ENCODE data around the gene LY6G6F.
A peak's percentile ranks its signal among the peaks of the same experiment; 100 is the strongest.

The LY6G6F gene

GRCh38 chr6:31676904-31677303 lies 29.8 kb upstream of the LY6G6F start:
- DNase-seq (ENCODE audit: low read depth in 2 of 2): no peak

GRCh38 chr6:31677955-31678354 lies 28.7 kb upstream of the LY6G6F start:
- no peak for DNase-seq (ENCODE audit: low read depth in 2 of 2)

- peak; percentile 22 to 38 for DNase-seq (ENCODE audit: low read depth in 2 of 2)
Observed at GRCh38 chr6:31680226-31681134, 26.2 kb upstream of the LY6G6F start, which contains the start of gene LY6G5C. Gene LY6G5C (minus strand): TSS chr6:31681067. CDS start chr6:31680373, 694 bp downstream.

GRCh38 chr6:31681135-31681671 lies 25.5 kb upstream of the LY6G6F start:
- DNase-seq (ENCODE audit: low read depth in 2 of 2): no peak

- DNase-seq (ENCODE audit: low read depth in 2 of 2): no peak
Observed at GRCh38 chr6:31683591-31683990, 23.1 kb upstream of the LY6G6F start.

GRCh38 chr6:31686483-31686882 lies 20.2 kb upstream of the LY6G6F start:
- no peak for DNase-seq (ENCODE audit: low read depth in 2 of 2)

GRCh38 chr6:31687321-31687720 lies 19.3 kb upstream of the LY6G6F start:
- DNase-seq (ENCODE audit: low read depth in 2 of 2): no peak

GRCh38 chr6:31687860-31688693 lies 18.6 kb upstream of the LY6G6F start:
- DNase-seq (ENCODE audit: low read depth in 2 of 2): no peak

- no peak for DNase-seq (ENCODE audit: low read depth in 2 of 2)
Observed at GRCh38 chr6:31689249-31690110, 17.2 kb upstream of the LY6G6F start.

- no peak for DNase-seq (ENCODE audit: low read depth in 2 of 2)
Observed at GRCh38 chr6:31690231-31691077, 16.2 kb upstream of the LY6G6F start.

GRCh38 chr6:31691078-31691463 lies 15.6 kb upstream of the LY6G6F start:
- DNase-seq (ENCODE audit: low read depth in 2 of 2): no peak

- DNase-seq (ENCODE audit: low read depth in 2 of 2): no peak
Observed at GRCh38 chr6:31691564-31692108, 15.0 kb upstream of the LY6G6F start.

GRCh38 chr6:31692353-31692752 lies 14.3 kb upstream of the LY6G6F start:
- no peak for DNase-seq (ENCODE audit: low read depth in 2 of 2)

- DNase-seq (ENCODE audit: low read depth in 2 of 2): no peak
Observed at GRCh38 chr6:31692886-31693285, 13.8 kb upstream of the LY6G6F start.

GRCh38 chr6:31693535-31693934 lies 13.1 kb upstream of the LY6G6F start:
- DNase-seq (ENCODE audit: low read depth in 2 of 2): no peak

- no peak for DNase-seq (ENCODE audit: low read depth in 2 of 2)
Observed at GRCh38 chr6:31697555-31697954, 9.1 kb upstream of the LY6G6F start.

- no peak for DNase-seq (ENCODE audit: low read depth in 2 of 2)
Observed at GRCh38 chr6:31700740-31701401, 5.8 kb upstream of the LY6G6F start.

GRCh38 chr6:31701666-31702404 lies 4.8 kb upstream of the LY6G6F start:
- no peak for DNase-seq (ENCODE audit: low read depth in 2 of 2)

- DNase-seq (ENCODE audit: low read depth in 2 of 2): no peak
Observed at GRCh38 chr6:31702405-31702818, 4.3 kb upstream of the LY6G6F start.

Measured in stimulated activated CD8-positive, alpha-beta memory T cell treated with anti-CD3 and anti-CD28 coated beads, Interleukin-2, amount 100 ng/mL, for 1 hour (primary cell).